NCI-H524 (cell line): Measurements from ENCODE around the gene ARID3A.

Source experiments
- DNase-seq, 2 experiments: peaks; one replicate each; lab custom pipeline; 2025; lab: John Stamatoyannopoulos, UW

ARID3A gene

DNA sequence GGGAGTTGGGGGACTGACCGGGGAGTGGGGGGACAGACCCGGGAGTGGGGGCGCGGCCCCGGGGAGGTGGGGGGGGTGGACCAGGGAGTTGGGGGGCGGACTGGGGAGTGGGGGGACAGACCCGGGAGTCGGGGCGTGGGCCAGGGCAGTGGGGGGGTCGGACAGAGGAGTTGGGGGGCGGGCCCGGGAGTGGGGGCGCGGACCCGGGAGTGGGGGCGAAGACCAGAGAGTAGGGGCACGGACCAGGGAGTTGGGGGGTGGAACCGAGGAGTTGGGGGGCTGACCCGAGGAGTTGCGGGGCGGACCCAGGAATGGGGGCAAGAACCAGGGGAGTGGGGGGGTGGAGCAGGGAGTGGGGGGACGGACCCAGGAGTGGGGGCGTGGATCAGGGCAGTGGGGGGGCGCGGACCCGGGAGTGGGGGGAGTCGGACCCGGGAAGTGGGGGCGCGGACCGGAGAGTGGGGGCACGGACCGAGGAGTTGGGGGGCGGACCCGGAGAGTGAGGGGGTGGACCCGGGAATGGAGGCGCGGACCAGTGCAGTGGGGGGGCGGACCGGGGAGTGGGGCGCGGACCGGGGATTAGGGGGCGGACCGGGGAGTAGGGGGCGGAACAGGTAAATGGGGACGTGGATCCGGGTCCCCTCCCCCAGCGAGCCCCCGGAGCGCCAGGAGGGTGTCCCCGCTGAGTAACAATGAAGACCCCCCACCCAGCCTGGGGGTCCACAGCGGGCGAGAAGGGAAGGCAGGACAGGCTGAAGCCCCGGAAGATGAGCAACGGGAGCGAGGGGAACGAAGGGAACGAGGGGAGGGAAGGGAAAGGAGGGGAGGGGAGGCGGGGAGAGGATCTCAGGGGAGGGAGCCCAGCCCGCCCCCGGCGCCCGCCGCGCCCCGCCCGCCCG is 13.4 kb upstream of the ARID3A start:
- DNase-seq, result peak in 1 of 2 experiments; percentile 44

DNA sequence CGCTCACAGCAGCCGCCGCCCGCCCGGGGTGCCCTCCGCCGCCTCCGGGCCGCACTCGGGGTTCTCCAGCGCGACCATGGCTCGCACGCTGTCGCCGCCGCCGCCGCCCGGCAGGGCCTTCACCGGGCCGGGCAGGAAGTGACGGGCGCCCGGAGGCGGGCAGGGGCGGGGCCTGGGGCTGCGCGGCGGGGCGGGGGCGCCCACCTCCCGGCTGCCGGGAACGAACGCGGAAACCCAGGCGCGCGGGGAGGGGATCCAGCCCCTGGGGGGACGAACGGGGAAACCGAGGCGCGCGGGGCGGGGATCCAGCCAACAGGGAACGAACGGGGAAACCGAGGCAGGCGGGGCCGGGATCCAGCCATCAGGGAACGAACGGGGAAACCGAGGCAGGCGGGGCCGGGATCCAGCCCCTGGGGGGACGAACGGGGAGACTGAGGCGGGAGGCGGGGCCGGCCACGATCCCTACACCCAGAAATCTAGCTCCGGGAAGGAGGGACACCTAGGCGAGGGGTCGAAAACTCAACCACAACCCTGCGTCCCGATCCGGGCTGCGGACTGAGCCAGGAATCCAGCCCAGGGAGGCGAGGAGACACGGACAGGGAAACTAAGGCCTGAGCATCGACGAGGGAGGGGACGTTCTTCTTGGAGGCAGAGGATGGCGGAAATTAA is 12.6 kb upstream of the ARID3A start, which contains the start of gene R3HDM4:
R3HDM4 (minus strand) TSS at position 140 of the 669 bp plus-strand sequence; CDS start at position 78, 62 bp downstream.
- DNase-seq, result peak in 1 of 2 experiments; percentile 44

DNA sequence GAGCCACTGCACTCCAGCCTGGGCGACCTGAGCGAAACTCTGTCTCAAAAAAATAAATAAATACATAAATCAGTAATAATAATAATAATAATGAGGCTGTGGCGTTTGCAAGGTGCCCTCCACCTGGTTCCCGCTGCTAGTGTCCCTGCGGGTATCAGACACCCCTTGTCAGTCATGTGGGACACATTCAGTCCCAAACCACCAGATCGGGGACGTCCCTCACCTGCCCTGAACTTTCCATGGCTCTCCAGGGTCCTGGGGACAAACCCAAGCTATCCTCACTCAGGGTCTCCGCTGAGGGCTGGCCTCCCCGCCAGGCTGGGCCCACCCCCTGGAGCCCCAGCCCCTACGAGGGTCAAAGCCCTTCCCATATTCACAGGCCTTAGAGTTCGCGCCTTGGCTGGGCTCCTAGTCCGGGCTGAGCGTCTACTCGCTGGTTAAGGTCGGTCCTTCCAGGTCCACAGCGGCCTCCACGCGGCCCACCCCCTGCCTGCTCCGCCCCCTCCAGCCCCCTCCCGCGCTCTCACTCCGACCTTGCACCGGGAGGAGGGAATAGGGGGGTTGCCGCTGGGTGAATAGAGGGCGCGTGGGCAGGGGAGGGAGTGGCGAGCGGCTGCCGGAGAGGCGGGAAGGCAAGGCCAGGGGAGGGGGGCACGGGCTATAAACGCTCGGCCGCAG is 9.1 kb upstream of the ARID3A start:
- DNase-seq, result peak in 1 of 2 experiments; percentile 46

DNA sequence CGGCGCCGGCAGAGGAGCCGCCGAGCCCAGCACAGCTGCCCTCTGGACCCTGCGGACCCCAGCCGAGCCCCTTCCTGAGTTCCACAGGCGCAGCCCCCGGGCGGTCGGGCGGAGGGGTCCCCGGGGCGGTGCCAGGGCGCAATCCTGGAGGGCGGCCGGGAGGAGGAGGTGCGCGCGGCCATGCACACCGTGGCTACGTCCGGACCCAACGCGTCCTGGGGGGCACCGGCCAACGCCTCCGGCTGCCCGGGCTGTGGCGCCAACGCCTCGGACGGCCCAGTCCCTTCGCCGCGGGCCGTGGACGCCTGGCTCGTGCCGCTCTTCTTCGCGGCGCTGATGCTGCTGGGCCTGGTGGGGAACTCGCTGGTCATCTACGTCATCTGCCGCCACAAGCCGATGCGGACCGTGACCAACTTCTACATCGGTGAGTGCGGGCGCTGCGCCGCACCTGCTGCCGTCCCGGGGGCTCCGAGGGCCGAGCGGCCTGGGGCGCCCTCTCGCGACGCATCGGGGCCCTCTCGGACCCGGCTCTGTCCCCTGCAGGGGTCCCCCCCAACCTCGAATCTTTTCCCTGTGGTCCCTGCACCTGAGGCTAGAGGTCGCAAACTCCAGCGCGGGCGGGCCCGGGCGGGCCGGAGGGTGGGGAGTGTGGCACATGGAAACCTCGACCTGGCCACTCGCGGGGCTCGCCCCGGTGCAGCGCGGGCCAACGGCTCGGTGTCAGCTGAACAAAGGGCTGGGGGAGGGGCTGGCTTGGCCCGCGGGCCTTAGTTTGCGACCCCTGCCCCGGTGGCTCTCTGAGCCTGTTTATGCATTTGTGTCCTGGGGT is 8.3 kb upstream of the ARID3A start, which contains the start of gene KISS1R:
KISS1R (plus strand) TSS at position 11 of the 829 bp plus-strand sequence; CDS start at position 181, 170 bp downstream.
- DNase-seq, result peak in 1 of 2 experiments; percentile 87

DNA sequence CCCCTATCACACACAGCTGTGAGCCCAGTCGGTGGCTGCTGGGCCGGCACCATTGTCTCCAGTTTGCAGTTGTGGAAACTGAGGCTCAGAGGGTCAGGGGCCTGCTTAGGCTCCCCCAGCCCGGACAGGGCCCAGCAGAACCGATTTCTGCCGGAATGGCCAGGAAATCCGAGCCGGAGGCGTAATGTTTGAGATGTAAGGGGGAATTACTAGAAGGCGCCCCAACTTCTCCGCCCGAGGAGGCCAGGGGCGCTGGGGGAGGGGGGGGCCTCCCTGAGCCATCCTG is 7.7 kb upstream of the ARID3A start:
- DNase-seq, result no peak

DNA sequence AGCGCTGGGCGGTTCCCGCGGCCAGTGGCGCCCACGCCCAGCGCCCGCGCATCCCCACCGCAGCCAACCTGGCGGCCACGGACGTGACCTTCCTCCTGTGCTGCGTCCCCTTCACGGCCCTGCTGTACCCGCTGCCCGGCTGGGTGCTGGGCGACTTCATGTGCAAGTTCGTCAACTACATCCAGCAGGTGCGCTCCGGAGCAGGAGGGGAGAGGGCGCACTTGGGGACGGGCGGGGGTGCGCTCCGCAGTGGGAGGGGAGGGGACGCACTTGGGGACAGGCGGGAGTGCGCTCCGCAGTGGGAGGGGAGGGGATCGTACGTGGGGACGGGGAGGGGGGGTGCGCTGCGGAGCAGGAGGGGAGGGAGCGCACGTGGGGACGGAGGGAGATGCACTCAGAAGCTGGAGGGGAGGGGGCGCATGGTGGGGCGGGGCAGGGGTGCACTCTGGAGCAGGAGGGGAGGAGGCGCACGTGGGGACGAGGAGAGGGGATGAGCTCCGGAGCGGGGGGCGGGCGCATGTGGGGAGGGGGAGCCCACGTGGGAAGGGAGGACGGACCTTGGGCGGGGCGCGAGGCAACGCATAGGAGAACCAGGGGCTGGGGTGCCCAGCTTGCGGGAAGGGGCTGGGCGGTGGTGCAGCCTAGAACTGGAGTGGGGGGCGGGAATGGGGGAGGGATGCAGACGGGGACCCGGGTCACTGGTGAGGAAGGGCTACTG is 7.2 kb upstream of the ARID3A start:
- DNase-seq, result peak in 1 of 2 experiments; percentile 89

DNA sequence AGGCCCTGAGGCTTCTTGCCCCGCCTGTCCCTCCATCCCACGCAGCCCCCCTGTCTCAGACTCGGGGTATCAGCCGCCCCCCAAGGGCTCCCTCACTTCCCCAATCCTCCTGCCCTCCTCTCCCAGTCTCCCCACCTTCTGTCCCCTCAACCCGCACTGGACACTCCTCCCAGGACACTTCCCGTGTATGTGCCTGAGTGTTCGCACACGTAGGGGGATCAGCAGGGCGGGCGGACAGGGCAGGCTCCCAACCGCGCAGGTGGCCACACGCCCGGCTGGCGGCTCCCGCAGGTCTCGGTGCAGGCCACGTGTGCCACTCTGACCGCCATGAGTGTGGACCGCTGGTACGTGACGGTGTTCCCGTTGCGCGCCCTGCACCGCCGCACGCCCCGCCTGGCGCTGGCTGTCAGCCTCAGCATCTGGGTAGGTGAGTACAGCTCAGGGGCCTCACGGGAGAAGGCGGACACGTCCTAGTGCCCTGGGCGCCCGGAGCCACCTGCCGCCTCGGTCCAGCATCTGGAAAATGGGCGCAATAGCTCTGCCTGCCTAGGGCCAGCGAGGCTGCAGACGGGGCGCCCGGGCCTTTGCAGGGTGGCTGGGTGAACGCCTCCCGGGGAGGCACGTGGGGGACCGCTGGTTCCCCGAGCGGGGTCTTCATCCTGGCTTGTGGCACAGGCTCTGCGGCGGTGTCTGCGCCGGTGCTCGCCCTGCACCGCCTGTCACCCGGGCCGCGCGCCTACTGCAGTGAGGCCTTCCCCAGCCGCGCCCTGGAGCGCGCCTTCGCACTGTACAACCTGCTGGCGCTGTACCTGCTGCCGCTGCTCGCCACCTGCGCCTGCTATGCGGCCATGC is 6.4 kb upstream of the ARID3A start:
- peak in 1 of 2 experiments; percentile 54 for DNase-seq

DNA sequence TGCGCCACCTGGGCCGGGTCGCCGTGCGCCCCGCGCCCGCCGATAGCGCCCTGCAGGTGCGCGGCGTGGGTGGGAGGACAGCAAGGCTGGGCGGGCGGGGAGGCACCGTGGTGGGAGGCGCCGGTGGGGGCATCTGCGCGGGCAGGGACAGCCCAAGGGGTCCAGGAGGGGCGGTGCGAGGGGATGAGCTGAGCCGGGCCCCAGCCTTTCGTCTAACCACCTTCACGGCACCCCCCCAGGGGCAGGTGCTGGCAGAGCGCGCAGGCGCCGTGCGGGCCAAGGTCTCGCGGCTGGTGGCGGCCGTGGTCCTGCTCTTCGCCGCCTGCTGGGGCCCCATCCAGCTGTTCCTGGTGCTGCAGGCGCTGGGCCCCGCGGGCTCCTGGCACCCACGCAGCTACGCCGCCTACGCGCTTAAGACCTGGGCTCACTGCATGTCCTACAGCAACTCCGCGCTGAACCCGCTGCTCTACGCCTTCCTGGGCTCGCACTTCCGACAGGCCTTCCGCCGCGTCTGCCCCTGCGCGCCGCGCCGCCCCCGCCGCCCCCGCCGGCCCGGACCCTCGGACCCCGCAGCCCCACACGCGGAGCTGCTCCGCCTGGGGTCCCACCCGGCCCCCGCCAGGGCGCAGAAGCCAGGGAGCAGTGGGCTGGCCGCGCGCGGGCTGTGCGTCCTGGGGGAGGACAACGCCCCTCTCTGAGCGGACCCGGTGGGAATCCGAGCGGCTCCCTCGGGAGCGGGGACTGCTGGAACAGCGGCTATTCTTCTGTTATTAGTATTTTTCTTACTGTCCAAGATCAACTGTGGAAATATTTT is 5.6 kb upstream of the ARID3A start:
- DNase-seq, result peak in 1 of 2 experiments; percentile 80

DNA sequence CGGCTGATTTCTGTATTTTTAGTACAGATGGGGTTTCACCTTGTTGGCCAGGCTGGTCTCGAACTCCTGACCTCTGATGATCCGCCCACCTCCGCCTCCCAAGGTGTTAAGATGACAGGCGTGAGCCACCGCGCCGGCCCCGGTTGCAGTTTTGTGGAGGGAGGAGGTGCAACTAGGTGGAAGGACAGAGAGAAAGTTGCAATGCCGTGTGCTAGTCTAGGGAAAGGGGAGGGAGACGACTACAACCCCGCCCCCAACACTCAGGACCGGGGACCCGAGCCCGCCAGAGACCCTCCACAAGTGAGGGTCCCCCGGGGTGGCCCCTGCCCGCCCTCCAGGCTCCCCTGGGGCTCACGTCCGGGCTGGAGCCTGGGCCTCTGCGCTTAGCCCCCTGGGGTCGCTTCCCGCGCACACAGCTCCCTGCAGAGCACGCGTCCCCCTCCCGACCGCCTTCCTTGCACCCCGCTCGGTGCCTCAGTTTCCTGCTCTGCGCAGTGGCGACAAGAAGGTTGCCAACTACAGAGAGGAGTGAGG is 1.2 kb upstream of the ARID3A start:
- DNase-seq, result no peak

DNA sequence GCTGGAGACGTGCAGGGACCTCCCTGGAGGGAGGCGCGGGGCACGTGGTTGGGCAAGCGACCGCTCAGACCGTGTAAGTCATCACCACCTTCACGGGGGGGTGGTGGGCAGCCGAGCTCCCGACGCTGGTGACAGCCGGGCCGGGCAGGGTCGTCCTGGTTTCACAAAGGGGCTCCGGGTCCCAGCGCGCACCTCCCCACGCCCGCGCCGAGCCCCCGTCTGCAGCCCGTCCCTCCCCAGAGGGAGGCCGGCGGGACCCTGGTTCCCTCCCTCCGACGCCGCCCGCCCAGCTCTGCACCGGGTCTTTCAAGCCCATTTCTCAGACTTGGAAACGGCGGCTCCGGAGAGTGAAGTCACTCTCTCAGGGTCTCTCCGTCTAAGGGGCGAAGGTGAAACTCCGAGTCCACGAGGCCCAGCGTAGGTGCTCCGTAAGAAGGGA is 729 bp upstream of the ARID3A start:
- DNase-seq, result no peak

DNA sequence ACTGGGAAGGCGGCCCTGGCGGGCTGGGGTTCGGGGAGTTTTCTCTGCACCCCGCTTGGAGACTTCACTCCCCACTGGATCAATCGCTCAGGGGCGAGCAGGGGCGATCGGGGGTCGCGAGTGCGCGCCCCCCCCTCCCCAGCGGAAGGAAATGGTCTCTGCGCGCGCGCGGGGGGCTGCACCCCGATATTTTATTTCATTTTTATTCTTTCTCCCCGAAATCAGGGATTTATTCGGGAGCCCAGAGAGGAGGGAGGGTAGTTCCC is 421 bp downstream of the ARID3A start:
- no peak for DNase-seq

DNA sequence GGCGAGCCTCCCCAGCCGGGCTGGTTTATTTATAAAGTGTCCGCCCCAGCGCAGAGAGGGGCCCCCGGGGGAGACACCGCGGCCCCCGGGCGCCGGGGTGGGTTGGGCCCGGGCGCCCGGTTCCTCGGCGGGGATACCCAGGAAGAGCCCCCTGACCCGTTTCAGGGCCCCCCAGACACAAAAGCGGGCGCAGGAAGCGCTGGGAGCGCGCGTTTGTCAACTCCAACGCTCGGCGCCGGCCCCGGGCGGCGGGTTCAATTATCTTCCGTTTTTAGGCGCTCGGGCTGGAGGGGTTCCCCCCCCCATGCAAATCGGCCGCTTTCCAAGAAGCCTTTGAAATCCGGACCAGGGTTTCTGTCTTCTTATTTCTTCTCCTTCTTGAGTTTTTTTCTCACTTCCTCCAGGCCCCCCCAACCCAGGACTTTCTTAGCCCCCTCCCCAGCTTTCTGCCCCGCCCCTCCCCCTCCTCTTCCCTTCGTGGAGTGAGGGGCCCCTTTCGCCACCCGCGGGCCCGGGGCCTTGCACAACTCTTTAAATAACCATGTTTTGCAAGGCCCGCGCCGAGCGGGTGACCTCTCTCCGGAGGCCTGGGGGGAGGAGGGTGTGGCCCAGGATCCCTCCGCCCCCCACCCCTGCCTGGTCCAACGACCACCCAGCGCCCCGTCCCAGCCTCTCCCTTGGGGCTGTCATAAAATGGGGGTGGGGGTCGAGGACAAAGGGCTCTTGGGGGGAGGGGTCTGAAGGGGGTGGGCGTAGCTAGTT is 935 bp downstream of the ARID3A start:
- DNase-seq, result peak in 1 of 2 experiments; percentile 31

DNA sequence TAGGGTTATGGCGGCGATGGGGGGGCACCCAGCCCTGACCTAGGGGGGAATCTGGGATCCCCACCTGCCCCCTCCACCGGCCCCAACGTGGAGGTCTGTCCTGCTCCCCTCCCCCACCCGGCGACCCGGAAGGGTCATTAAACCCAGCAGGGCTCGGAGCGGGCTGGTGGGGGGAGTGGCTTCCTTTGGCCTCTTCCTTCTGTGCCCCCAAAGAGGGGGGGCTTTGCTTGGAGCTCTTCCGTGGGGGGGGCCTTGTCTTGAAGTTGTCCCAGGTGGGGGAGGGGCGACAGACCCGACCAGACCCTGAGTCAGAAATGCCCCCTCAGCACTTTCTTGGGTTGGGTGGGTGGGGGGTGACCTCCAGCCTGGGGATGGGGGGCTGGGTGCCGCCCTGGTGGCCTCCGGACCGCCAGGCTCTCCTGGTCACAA is 1.5 kb downstream of the ARID3A start:
- no peak for DNase-seq

DNA sequence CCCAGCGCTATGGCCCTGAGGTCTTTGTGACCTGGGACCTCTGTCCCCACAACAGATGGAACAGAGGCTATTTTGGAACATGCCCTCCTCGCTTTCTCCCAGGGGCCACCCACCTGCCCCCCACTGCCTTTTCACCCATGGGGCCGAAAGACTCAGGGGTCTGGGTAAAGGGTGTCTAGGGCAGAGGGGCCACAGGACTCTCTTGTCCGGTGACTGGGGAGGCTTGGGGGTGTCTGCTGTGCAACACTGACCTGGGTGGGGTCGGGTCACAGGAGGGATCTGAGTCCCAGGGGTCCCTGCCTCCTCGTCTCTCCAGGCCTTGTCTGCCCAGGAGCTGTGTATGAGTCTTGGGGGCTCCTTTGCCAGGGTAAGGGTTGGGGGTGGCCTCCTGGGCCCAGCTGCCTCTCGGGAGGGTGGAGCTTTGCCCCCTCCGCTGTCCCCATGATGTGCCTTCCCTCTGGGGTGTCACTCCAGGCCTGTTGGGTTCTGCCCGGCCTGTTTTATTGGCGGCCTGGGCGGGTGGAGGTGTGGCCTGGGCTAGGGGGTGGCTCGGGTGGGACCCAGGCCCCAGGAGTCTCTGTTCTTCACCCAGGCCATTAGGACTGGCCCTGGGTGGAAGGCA is 2.1 kb downstream of the ARID3A start:
- DNase-seq, result no peak

DNA sequence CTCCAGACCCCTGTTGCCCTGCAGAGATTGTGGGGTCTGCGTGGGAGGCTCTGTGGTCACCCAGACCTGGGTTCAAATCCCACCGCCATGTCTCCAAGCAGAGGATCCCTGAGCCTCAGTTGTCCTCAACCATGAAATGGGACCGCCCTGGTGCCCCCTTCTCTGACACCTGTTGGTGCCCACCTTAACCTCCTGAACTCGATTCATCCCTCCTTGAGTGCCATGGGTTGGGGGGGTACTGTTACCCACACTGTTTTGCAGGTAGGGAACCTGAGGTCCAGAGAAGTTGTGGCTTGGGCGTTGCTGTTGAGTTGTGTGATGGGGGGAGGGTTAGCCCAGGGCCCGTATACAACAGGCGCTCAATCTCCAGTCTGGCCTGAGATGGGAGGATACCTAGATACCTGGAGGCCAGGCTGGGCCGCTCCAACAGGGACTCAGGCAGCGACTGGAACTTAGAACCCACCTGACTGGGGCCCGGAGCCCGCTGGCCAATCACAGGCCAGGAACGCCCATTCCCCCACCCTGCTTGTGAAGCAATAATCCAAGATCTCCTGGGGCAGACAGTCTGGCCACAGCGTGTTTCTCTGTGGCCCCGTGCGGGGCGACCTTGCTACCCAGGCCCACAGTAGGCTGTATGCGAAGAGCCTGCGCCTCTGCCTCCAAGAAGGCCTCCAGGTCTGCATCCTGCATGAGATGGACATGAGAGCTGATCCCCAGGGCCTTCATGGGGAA is 2.8 kb downstream of the ARID3A start:
- DNase-seq, result no peak

DNA sequence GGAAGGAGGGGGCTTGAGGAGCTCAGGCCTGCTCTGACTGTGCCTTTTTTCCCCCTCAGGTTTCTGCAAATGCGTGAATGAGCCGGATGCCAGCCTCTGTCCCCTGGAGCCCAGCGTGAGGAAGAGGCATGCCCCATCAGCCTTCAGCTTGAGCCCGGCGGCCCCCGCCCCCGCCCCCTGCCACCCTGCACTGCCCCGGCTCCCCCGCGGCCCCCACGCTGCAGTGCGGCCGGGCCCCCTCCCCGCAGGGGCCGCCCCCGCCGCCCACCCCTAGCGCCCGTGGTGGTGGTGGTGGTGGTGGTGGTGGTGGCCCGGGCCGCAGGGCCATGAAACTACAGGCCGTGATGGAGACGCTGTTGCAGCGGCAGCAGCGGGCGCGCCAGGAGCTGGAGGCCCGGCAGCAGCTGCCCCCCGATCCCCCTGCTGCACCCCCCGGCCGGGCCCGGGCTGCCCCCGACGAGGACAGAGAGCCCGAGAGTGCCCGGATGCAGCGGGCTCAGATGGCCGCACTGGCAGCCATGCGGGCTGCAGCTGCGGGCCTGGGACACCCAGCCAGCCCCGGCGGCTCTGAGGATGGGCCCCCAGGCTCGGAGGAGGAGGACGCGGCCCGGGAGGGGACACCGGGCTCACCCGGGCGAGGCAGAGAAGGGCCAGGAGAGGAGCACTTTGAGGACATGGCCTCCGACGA is 3.5 kb downstream of the ARID3A start:
- no peak for DNase-seq

DNA sequence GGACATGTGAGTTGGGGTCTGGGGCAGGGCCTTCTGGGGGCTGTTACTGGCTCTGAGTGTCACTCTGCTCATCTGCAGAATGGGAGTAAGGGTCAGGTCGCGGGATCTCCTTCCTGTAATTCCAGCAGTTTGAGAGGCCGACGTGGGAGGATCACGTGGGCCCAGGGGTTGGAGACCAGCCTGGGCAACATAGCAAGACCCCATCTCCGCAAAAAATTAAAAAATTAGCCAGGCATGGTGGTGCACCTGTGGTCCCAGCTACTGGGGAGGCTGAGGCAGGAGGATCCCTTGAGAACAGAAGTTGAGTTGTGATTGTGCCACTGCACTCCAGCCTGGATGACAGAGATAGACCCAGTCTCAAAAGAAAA is 4.0 kb downstream of the ARID3A start:
- DNase-seq, result no peak
